ENCODE results near the gene C2CD3.

- TF ChIP-seq CTCF (IDR thresholded peaks at IDR 0.05; ENCODE audit: low read depth, low read length): no peak
- no peak for TF ChIP-seq EZH2phosphoT487 (IDR thresholded peaks at IDR 0.05; ENCODE audit: low read depth)
Observed at GRCh38 chr11:73997120-73997770, 173.6 kb downstream of the C2CD3 start.
